Tibial nerve (tissue), 4 donors: ENCODE data around the gene MAML2. TPM values are rescaled to one million over a fixed set of nuclear protein-coding genes. Genes with fewer than 3 reads are reported as not detected.

ENCODE experiments used
- DNase-seq, 2 donors: peaks; one replicate each; pipeline ENCODE4 v3.0.0-alpha.2; 2019; ENCODE audit warnings: low spot score in 2 of 2
- H3K27ac ChIP-seq, 4 donors: fragments of 200-600 bp; sonication (generic) in 3 of 4; one replicate each; pipeline ENCODE4 v1.5.1; 2017 to 2019; ENCODE audit warnings: mild to moderate bottlenecking in 1 of 4
- H3K27me3 ChIP-seq, 2 donors: fragments of 200-600 bp; sonication (generic) in 1 of 2; one replicate each; pipeline versions ENCODE4 v1.5.1 to v1.6.0; 2017 to 2019
- H3K36me3 ChIP-seq, 3 donors: fragments of 200-600 bp; sonication (generic); one replicate each; pipeline ENCODE4 v1.5.1; 2018 to 2019
- H3K4me1 ChIP-seq, 4 donors: fragments of 200-600 bp; sonication (generic) in 3 of 4; one replicate each; pipeline ENCODE4 v1.5.1; 2017 to 2019
- H3K4me3 ChIP-seq, 4 donors: fragments of 200-600 bp; sonication (generic) in 3 of 4; one replicate each; pipeline ENCODE4 v1.5.1; 2017 to 2019; ENCODE audit warnings: mild to moderate bottlenecking in 1 of 4, moderate library complexity in 1 of 4
- H3K9me3 ChIP-seq, 4 donors: fragments of 200-600 bp; sonication (generic) in 3 of 4; one replicate each; pipeline ENCODE4 v1.5.1; 2017 to 2019
- CTCF ChIP-seq, 5 experiments: fragments of 200-600 bp in 3 of 5; fragments of 450-650 bp in 2 of 5; sonication (generic) in 3 of 5; IDR thresholded peaks; one replicate each; pipeline ENCODE4 v1.5.1; 2016 to 2019; ENCODE audit warnings: antibody characterized with exemption in 5 of 5, mild to moderate bottlenecking in 3 of 5, moderate library complexity in 2 of 5
- EP300 ChIP-seq, 2 donors: sonication (generic); formaldehyde crosslinking; IDR thresholded peaks; one replicate each; pipeline ENCODE4 v1.6.1; 2017; ENCODE audit warnings: antibody characterized with exemption in 2 of 2, mild to moderate bottlenecking in 1 of 2
- POLR2A ChIP-seq, 2 donors: fragments of 450-650 bp; IDR thresholded peaks; one replicate each; pipeline ENCODE4 v1.6.1; 2017; ENCODE audit warnings: antibody characterized with exemption in 2 of 2, mild to moderate bottlenecking in 2 of 2, moderate library complexity in 2 of 2
- WGBS, 2 donors: methylation state at CpG; one replicate each; pipeline ENCODE4 v1.1.5; 2018; 5-methylcytosine and 5-hydroxymethylcytosine counted together
- total RNA-seq, 4 donors: library from RNA; depleted of rRNA; stranded (reverse); fragments of >200 nt; gene quantifications; one replicate each; pipeline ENCODE4 v1.1.0, GENCODE V29; 2016

Gene MAML2
- total RNA-seq, 4 donors from 2014 or later, result 20.5 to 38.4 (median 27.9) TPM

DNA sequence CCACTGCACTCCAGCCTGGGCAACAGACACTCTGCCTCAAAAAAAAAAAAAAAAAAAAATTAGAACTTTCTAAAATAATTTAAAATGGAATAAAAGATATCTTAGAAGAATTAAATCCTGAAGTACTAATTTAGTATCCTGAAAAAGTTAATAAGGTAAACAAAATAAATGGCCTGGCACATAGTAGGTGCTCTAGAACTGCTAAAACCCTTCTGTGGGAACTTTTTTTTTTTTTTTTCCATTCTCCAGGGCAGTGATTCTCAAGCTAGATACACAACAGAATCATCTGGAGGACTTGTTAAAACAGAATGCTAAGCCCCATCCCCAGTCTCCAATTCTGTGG, 65.3 kb downstream of the MAML2 start:
- no peak for TF ChIP-seq EP300 (IDR thresholded peaks at IDR 0.05)
- TF ChIP-seq POLR2A (IDR thresholded peaks at IDR 0.05), result no peak
- no peak for TF ChIP-seq CTCF (IDR thresholded peaks at IDR 0.05)
- H3K27me3 ChIP-seq, result no peaks in the 10 kb centered on the region
- H3K9me3 ChIP-seq, result no peaks in the 10 kb centered on the region
- H3K4me1 ChIP-seq, result peaks cover 0 to 37% (median 14%) of the 10 kb centered on the region in 4 donors
- H3K27ac ChIP-seq, result no peak overlapping the region
- H3K4me3 ChIP-seq, result no peak overlapping the region
- no peak for DNase-seq
- H3K36me3 ChIP-seq, result no peaks in the 10 kb centered on the region

DNA sequence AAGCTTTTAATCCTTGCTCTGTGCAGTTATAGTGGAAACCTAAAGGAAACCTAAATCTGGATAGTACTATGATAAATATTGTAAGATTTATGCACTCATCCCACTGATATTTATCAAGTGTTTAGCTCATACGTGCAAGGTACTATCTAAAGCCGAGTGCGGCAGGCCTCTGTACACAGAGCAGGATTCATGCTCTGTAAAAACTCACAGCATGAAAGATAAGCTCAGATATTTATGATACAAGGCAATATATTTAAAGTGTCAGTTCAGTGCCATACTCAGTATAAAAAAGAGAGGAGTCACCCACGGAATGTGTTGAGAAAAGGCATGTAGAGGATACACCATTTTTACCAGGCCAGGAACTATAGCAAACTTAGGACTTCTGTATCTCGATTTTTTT, 66.2 kb downstream of the MAML2 start:
- no peak for DNase-seq
- no peak for TF ChIP-seq POLR2A (IDR thresholded peaks at IDR 0.05)
- TF ChIP-seq CTCF (IDR thresholded peaks at IDR 0.05), result no peak
- no peak for TF ChIP-seq EP300 (IDR thresholded peaks at IDR 0.05)
- H3K9me3 ChIP-seq, result no peaks in the 10 kb centered on the region
- H3K36me3 ChIP-seq, result no peaks in the 10 kb centered on the region
- 91 to 93% methylated on average over 5 of the region's 5 CpGs for WGBS, 2 donors
- no peak overlapping the region for H3K4me3 ChIP-seq
- peaks cover 0 to 39% (median 13%) of the 10 kb centered on the region in 4 donors for H3K4me1 ChIP-seq
- H3K27me3 ChIP-seq, result no peaks in the 10 kb centered on the region
- no peak overlapping the region for H3K27ac ChIP-seq

- DNase-seq, result no peak
- Histone ChIP-seq H3K27me3 (no peaks in the 10 kb centered on the region), H3K36me3 (peaks cover 0 to 1% (median 0%) of the 10 kb centered on the region in 3 donors), H3K9me3 (no peaks in the 10 kb centered on the region), H3K4me1 (peaks cover 0 to 39% (median 13%) of the 10 kb centered on the region in 4 donors), H3K27ac (no peak overlapping the region), H3K4me3 (no peak overlapping the region)
- TF ChIP-seq POLR2A (IDR thresholded peaks at IDR 0.05), result no peak
- TF ChIP-seq EP300 (IDR thresholded peaks at IDR 0.05), result no peak
- no peak for TF ChIP-seq CTCF (IDR thresholded peaks at IDR 0.05)
- 78 to 82% methylated on average over 5 of the region's 5 CpGs for WGBS, 2 donors
Observed at GRCh38 chr11:96275801-96276594, 67.0 kb downstream of the MAML2 start.

- TF ChIP-seq POLR2A (IDR thresholded peaks at IDR 0.05), result no peak
- TF ChIP-seq EP300 (IDR thresholded peaks at IDR 0.05), result no peak
- TF ChIP-seq CTCF (IDR thresholded peaks at IDR 0.05), result no peak
- peaks cover 0 to 21% (median 3%) of the 10 kb centered on the region in 4 donors for H3K4me1 ChIP-seq
- no peaks in the 10 kb centered on the region for H3K27me3 ChIP-seq
- no peaks in the 10 kb centered on the region for H3K9me3 ChIP-seq
- no peak overlapping the region for H3K4me3 ChIP-seq
- WGBS, 2 donors, result 90 to 93% methylated on average over 1 of the region's 1 CpG
- no peak overlapping the region for H3K27ac ChIP-seq
- H3K36me3 ChIP-seq, result peaks cover 0 to 9% (median 0%) of the 10 kb centered on the region in 3 donors
- no peak for DNase-seq
Observed at GRCh38 chr11:96273507-96273906, 69.5 kb downstream of the MAML2 start.

GRCh38 chr11:96272529-96273222, 70.3 kb downstream of the MAML2 start:
- WGBS, 2 donors, result 47 to 58% methylated on average over 3 of the region's 3 CpGs
- DNase-seq, result no peak
- no peak for TF ChIP-seq POLR2A (IDR thresholded peaks at IDR 0.05)
- Histone ChIP-seq H3K27me3 (no peaks in the 10 kb centered on the region), H3K9me3 (no peaks in the 10 kb centered on the region), H3K4me1 (peaks cover 0 to 21% (median 8%) of the 10 kb centered on the region in 4 donors), H3K36me3 (peaks cover 0 to 9% (median 0%) of the 10 kb centered on the region in 3 donors), H3K4me3 (no peak overlapping the region), H3K27ac (no peak overlapping the region)
